Occipital lobe (tissue), 2 donors: ENCODE data around the gene DKK2. TPM values are rescaled to one million over a fixed set of nuclear protein-coding genes. Genes with fewer than 3 reads are reported as not detected.
A peak's percentile ranks its signal among the peaks of the same experiment; 100 is the strongest.

Experiments used
- DNase-seq: peaks from one replicate; lab custom pipeline; 2025; lab: John Stamatoyannopoulos, UW
- total RNA-seq: library from RNA; depleted of rRNA; stranded (reverse); fragments of >200 nt; gene quantifications from one replicate; pipeline ENCODE4 v1.2.3, GENCODE V29; 2014

The DKK2 gene, protein sequence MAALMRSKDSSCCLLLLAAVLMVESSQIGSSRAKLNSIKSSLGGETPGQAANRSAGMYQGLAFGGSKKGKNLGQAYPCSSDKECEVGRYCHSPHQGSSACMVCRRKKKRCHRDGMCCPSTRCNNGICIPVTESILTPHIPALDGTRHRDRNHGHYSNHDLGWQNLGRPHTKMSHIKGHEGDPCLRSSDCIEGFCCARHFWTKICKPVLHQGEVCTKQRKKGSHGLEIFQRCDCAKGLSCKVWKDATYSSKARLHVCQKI
- total RNA-seq, result 3.1 TPM

DNA sequence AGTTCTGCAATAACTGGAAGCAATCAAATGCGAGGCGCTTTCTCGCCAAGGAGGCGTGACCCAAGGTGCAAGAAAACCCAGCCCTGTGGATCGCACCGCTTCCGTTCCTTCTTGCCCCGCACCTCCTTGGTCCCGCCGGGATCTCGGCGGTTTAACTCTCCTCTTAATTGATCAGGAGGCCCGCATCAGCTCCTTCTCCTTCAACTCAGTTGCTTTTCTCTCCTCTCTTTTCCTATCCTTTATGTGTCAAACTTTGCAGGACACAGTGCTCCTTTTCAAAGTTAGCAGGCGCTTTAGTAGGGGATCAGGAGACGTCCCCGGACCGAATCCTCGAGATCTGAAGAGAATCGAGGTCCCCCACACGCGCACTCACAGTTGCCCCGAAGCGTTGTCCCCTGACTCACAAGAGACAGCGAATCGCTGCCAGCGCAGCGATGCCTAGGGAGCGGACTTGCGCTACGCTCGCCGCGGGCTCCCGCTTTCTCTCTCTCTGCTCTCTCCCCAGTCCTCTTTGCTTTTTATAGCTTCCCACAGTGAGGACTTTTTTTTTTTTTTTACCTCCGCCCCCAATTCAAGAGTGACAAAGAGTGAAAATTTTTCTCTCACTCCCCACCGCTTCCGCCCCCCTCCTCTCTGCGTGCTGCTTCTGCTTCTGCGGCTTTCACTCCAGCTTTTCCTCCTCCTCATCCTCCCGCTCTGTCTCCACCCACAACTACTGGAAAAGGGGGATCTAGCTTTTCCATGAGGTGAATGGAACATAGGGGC lies at the start of gene DKK2:
DKK2 (minus strand) TSS at position 495 of the 765 bp plus-strand sequence. CDS start 722 bp downstream, outside the sequence.
- DNase-seq, result peak; percentile 37

DNA sequence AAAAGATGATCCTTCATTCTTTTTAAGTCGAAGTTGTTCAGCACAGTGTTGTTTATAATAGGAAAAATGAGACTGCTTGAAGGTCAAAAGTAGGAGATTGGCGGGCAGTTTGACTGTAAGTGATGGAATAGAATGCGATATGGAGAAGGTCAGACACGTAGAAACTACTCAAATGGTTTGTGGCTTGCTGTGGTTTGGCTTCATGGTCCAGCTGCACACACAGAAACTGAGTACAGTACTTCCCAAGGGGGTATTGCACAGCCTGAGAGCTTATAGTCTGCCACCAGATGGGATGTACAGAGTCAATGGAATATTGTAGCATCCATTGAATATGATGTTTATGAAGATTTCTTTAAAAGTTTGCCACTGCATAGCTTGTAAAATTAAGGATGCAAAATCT lies 41.1 kb upstream of the DKK2 start:
- no peak for DNase-seq

DNA sequence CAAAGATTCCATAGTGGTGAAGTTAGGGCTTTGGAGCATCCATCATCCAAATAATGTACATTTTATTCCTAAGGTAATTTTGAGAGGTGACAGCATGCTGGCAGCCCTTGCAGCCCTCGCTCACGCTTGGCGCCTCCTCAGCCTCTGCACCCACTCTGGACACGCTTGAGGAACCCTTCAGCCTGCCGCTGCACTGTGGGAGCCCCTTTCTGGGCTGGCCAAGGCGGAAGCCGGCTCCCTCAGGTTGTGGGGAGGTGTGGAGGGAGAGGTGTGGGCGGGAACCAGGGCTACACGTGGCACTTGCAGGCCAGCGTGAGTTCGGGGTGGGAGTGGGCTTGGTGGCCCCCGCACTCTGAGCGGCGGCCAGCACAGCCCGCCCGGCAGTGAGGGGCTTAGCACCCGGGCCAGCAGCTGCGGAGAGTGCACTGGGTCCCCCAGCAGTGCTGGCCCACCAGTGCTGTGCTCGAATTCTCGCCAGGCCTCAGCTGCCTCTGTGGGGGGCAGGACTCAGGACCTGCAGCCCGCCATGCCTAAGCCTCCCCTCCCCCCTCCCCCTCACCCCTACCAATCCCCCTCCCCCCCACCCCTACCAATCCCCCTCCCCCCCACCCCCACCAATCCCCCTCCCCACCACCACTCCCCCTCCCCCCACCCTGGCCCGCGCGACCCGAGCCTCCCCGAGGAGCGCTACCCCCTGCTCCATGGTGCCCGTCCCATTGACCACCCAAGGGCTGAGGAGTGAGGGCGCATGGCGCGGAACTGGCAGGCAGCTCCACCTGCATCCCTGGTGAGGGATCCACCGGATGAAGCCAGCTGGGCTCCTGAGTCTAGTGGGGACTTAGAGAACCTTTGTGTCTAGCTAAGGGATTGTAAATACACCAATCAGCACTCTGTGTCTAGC lies 37.0 kb upstream of the DKK2 start:
- no peak for DNase-seq

DNA sequence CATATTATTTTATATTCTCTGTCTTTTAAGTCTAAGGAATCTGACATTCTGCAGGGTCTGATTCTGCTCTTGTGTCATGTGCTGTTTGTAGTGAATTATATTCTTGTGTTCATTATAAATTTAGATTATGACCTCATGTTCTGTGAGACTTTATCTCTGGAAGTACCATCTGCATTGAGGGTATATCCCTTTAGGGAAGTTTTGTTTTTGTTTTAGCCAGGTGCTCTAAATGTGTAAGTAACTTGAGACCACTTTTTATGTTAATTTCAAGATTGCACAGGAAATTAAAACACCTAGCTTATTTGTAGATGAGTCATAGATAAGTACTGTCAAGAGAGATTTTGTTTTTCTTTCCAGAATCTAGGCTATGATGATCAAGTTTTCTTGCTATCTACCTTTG lies 35.0 kb upstream of the DKK2 start:
- no peak for DNase-seq

DNA sequence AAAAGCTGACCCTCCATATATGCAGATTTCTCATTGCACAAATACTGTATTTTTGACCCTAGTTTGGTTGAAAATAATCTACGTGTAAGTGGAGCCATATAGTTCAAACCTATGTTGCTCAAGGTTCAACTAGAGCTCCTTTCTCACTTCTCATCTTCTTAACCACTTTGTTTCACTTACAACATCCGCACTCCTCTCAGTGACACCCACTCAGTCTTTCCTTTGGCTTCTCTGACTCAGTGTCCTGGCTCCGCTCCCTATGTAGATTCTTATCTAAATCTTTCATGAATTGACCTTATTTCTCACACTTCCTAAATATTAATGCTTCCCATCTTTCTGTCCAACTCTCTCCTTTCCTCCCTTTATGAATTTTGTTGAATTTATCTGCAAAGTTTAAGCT lies 32.9 kb upstream of the DKK2 start:
- no peak for DNase-seq

DNA sequence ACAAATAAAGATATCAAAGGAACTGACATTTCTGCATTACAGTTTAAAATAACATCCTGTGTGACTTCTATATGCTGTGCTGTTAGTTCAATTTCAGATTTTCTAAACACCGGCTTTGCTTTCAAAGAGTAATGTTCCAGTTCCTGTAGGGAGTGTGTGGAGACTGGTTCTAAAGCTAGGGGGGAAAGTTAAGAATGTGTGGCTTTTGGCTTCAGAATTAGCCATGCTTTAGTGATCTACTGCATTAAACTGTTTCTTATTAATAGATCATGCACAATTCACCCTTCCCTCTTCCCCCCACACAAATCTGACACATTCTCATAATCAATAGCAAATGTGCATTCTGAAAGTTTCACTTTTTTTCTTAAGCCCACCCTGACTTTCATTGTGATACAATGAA lies 32.0 kb upstream of the DKK2 start:
- DNase-seq, result no peak

DNA sequence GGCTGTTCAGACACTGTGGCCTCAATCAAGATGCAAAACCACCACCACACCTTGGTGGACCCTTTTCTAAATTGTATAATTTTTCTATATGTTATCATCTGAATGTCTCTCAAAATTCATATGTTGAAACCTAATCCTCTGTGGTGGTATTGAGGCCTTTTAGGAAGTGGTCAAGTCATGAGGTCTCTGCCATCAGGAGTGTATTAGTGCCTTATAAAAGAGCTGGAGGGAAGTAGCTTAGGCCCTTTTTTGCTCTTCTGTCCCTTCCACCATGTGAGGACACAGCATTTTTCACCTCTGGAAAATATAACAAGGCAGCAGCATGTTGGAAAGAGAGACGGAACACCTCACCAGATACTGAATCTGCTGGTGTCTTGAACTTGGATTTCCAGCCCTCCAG lies 30.5 kb upstream of the DKK2 start:
- no peak for DNase-seq

DNA sequence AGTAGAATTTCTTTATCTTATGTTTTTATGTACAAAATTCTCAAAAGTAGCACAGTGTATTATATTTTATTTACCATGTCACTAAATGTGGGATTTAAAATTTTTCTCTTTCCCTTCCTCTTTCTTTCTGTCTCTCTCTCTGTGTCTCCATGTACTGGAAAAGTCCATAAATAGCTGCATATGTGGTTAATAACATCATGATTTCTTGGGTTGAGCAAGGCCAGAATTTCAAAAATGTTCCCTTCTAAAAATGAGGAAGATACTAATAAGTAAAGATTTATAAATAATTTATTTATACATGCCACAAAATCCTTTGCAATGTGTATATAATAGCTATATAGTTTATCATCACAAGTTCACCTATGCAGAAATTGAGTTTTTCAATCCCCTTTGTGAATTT lies 29.1 kb upstream of the DKK2 start:
- DNase-seq, result no peak

DNA sequence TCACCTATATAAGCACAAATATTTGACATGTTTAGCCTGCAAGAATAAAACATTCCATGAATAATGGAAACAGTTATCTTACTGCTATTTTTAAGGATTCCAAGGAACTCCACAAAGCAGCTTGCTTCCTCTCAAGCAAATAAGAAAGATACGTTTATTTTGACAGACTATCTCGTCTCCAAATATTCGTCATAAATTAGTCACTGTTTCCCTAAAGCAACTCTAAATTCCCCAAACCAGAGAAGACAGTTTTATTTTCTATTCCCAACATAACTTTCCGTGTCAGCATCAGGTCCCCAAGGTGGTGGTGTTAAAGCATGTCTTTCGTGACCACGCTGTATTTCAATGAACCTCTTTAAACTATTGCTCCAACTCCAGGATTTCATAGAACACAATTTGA lies 24.3 kb upstream of the DKK2 start:
- DNase-seq, result no peak

DNA sequence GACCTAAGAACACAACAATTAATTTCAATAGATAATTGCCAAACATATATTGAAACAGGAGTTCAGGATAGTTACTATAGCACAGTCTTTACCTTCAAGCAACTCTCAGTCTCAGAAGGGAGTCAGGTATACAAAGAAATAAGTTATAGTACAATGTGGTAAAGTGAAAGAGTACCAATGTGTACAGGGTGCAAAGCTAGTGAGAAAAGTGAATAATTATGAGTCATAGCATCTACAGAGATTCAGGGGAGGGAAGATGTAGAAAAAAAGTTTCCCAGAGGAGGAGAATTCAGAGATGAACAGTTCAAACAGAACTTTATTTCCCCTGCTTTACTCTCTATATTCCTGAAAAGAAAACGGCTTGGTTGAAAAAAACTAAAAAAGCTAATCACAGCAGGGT lies 22.7 kb upstream of the DKK2 start:
- no peak for DNase-seq

DNA sequence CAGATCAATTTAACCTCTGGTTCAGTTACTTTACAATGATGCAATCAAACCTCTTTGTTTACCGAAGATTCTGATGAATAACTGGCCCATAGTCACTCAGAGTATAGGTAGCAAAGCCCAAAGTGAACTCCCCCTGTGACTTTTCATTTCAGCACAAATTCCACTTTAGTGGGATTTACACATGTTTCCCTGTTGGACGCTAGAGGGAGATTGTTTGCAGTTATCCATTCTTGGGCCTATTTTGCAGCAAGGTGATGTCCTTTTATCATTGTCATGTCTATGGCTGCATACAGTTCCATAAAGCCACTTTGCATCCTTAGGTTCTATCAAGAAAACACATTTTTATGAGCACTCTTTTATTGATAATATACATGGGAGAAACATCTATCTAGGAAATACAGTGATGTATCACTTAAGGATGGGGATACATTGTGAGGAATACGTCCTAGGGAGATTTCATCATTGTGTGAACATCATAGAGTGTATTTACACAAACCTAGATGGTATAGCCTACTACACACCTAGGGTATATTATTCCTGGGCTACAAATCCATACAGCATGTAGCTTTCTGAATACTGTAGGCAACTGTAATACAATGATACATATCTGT lies 14.5 kb upstream of the DKK2 start:
- no peak for DNase-seq

DNA sequence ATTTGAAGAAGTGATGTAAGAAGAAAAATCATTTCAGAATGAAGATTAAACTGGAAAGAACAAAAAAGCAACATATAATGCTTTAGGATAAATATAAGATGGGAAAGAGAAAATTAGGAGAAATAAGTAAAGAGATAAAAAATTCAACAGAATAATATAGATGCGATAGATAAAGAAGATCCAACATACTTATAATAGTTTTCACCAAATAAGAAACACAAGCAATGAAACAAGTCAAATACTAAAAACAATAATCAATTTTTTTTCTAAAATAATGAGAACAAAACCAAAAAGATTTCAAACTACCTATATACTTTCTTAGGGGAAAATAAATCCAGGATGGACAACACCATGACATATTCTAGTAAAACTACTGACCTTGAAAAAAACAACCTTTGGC lies 10.1 kb upstream of the DKK2 start:
- DNase-seq, result no peak

DNA sequence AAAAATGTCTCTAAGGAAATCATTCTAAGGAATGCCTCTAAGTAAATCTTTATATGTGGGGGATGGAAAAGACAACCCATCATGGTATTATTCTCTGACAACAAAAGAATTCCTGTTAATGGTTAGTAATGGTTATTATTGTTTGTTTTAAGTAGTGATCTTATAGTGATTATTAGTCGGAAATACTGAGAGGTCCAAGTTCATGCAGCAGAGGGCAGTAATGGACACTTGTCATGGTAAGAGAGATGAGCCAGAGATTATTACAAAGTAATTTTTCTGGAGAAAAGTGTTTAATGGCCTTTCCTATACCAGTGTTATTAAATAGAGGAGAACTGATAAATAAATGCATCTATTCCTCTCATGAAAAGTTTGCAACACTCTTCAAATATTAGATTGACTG lies 8.1 kb upstream of the DKK2 start:
- DNase-seq, result no peak

DNA sequence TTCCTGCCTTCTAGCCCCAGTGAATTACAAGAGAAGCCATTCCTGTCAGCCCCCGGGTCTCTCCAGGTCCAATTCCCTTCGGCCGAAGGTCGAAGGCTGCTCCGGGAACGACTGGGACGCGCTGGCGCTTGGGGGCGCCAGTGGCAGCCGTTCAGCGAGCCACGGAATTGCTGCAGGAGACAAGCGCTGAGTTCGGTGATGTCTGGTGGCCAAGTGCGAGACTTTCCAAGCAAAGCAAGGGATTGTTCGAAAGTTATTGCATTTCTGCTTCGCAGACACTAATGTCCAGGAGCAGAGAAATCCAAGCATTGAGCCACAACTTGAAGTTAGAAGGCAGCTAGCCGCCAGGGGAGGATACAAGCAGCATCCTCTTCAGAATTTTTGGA lies 1.1 kb upstream of the DKK2 start:
- peak; percentile 6 for DNase-seq

DNA sequence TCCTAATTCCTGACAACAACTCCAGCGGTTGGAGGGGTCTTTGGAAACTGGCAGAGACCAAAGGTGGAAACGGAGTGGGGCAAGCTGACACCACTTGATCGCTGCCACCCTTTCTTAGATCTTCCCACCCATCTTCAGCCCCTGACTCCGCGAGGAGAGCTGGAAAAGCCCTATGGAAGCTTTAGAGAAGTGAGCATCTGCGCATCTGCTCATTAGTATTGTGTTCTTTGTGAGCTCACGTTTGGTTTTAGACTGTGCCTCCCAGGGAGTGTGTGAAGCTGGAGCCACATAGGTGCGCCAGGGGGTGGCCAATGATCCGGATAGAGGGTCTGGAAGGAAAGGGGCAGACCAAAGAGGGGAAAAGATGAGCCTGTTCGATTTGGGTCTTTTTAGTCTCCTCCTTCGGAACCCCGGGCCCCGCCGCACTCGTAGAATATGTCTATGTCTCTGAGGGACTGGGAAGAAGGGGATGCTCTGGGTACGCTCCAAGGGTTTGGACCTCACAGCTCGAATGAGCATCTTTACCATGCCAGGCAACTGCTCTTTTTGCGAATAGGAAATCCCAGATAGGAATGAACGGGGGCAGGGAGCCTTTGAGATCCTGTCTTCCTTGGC lies 578 bp upstream of the DKK2 start:
- DNase-seq, result no peak

DNA sequence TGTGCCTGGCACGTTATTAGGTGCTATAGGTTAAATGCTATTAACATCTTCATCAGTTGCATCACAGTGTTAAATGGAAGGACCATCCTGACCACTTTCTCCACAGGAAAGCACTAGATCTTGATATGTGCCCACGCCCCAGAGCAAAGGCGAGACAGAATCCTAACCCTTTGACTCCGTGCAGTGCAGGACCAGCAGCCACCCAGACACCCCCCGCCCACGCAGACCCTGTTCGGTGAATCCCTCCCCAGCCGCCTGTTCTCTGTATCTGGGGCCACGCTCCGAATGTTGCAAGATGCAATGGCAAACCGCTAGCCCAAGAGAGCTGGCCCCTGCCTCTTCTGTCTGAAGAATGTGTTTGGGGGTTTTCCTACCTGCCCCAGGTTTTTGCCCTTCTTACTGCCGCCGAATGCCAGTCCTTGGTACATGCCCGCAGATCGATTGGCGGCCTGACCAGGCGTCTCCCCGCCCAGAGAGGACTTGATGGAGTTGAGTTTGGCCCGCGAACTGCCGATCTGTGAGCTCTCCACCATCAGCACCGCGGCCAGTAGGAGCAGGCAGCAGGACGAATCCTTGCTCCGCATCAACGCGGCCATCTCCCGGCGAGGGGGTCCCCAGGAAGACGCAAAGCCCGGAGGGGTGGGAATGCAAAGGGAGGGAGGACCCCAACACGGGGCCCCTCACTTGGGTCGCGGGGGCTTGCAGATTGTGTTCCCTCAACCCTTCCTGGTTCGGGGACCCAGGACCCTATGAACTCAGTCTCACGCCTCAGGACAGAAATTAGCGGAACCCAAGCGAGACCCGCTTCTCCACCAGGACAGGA lies 906 bp downstream of the DKK2 start:
- DNase-seq, result peak; percentile 43

DNA sequence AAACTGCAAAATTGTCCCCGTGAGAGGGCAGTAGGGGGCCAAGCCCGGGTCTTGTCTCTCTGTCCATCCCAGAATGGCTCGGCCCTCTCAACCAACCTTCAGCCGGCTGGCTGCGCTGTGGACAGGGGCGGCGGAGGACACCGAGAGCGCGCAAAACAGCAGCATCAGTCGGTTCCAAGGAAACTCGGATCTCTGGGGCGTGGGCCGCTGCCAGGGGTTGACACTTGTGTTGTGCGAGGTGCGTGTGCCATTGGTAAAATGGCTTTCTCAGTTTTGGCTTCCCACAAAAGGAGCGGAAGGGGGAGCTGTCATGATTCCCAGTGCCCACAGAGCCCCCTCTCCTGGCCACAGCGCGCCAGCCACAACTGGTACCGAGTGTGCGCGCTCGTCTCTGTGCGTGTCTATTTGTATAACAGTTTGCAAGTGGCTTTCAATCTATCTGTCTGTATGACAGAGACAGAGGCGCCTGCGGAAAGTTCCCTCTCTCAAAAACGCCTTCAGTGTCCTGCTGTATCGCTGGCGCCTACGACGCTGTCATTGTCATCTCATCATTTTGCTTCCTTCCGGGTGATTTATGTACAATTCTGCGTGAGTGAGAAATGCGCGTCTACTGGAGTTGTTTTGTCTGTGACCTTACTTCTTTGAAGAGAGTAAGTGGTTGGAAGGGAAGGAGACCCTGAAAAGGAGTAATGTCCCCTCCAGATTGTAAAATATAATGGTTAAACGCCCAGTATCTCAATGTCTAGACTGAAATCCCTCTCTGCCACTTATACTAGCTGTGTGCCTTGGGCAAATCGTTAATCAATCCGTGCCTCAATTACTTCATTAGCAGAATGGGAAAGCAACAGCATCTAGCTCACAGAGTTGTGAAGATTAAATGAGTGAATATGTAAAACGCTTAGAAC lies 1.8 kb downstream of the DKK2 start:
- DNase-seq, result peak; percentile 42

DNA sequence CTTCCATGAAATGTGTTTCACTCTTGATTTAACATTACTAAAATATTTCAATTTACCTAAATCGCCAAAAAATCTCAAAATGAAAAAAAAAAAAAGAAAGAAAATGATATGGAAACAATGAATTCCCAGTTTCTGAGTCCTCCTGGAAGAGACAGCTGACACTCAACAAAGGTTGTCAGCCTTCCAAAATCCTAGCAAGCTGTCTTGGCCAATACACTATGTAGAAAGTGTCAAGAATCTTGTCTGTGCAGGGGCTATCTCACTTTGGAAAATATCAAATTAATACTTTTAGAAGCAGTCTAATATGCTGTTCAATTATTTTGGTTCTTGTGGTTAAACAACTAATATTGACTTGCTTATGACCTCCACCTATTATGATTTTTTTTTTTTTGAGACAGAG lies 8.7 kb downstream of the DKK2 start:
- DNase-seq, result no peak

DNA sequence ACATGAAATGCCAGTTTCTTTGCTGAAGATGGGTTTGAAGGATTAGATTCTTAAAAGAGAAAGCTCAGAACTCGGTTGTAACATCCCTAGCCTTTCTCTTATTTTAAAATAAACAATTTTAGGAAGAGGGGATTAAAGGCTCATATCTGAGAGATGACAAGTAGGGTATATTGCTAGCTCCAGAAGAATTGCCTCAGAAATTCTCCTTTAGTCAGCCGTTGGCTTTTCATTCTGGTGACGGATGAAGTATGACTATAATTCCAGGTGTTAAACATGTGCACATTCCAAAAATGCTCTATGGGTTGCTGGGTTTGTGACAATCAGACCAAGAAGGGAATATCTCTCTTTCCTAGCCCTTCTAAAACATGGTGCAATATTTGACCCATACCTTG lies 17.8 kb downstream of the DKK2 start:
- DNase-seq, result no peak
